Stimulated activated naive CD4-positive, alpha-beta T cell treated with Interleukin-2 at 50 U/mL for 16 hours (primary cell): ENCODE results near the gene CA7.
A peak's percentile ranks its signal among the peaks of the same experiment; 100 is the strongest.
"Not testable (repeated sequence)": the region's sequence is repeated elsewhere in the genome, so short reads cannot be mapped to it uniquely, and the experiment has no call there.

Experiments used
- DNase-seq: peaks from one replicate; lab custom pipeline; 2025; lab: John Stamatoyannopoulos, UW

Gene CA7

DNA sequence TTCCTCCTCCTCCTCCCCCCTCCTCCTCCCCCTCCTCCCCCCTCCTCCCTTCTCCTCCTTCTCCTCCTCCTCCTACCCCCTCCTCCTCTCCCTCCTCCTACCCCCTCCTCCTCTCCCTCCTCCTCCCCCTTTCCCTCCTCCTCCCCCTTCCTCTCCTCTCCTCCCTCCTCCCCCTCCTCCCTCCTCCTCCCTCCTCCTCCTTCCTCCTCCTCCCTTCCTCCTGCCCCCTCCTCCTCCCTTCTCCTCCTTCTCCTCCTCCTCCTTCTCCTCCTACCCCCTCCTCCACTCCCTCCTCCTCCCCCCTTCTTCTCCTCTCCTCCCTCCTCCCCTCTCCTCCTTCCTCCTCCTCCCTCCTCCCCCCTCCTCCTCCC lies 29.5 kb downstream of the CA7 start:
- no peak for DNase-seq

DNA sequence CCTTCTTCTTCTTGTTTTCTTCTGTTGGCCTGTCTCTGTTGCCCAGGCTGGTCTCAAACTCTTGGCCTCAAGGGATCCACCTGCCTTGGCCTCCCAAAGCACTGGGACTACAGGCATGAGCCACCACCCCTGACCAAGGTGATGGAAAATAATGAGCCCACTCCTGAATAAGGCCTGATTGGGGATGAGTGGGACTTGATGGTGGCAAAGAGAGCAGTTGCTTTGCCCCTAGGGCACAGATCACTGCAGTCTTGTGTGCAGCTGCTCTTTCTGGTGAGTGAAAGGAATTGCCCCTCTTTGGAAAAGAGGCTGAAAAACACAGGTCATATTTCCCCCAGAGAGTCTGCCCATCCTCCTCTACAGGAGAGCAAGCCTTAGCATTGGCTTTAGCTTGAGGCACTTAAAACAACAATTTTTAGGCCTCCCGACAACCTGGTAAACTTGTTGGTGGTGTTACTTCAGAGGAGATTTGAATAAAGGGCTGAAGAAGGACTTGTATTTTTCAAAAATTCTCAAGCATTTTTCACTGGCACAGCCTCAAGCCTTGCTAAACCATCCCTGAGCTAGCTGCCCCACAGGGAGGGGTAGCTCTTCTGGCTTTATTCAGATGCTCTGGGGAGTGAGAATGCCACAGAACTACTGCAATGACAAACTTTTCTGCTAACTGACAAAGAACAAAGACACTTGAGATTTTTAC lies 30.0 kb downstream of the CA7 start:
- DNase-seq = peak; percentile 8

DNA sequence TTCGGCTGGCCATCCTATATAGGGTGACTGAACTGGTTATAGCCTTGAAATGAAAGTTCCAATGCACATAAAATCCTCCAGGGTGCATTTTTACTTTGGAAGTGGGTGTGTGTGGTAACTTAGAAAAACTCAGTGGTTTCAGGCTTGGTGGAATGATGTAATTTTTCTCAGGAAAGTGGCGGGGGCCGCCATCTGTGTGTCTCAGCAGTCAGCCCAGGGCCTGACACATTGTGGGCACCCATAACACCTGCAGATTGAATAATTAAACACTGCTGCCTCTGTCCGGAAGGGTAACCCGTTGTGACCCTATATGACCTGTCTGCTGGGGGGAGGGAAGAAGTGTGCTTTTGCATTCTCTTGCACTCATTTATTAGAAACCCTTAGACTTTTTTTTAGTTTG lies 33.9 kb downstream of the CA7 start:
- peak; percentile 76 for DNase-seq

DNA sequence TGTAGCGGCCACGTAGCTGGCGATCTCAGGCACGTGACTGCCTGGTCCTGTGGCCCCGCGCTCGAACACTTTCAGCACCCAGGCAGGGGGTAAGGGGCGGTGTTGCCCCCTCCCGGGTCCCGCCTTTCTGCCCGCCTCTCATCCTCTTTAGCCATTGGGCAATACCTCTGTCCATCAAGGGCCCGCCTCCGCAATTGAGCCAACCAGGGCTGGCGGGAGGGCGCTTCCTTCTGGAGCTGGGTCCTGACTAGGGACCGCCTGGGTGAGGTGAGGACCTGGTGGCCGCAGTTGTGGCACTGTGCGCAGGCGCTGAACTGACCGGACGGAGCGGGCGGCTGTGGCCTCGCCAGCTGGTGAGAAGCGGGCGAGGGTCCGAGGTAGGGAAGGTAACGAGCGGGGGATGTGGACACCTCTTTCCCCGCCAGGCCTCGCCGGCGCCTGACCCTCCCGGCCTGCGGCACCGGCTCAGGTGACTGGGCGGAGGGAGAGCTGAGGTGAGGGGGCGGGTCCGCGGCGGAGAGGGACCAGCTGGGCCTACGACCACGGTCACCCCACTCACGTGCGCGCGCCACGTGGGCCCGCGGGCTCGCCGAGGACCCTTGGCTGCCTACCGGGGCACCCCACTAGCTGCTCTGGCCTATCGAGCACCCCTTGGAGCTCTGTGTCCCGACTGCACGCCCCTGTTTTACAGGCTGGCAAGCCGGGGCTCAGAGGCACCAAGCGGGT lies 36.2 kb downstream of the CA7 start, which contains the start of gene PDP2:
Gene PDP2, plus strand, starts transcription at position 228 of the 726 bp plus-strand sequence. CDS start 3,770 bp downstream, outside the sequence.
- peak; percentile 85 for DNase-seq

DNA sequence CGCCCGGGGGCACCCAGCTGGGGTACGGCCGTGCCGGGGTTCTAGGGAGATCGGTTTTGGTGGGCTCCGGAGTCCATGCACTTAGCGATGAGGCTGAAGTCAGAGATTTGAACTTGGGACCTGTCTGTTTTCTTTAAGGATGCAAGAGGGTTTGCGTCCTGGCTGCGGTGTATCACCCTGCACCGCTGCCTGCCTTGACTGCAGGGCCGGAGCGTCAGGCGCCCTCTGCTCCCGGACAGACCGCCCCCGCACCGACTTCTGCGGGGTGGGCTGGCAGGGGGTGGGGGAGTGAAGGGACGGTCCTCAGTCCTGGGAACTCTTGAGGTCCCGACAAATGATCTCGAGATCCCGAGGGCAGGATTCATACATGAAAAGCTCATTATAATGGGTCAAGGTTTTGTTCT lies 36.8 kb downstream of the CA7 start:
- DNase-seq = no peak

DNA sequence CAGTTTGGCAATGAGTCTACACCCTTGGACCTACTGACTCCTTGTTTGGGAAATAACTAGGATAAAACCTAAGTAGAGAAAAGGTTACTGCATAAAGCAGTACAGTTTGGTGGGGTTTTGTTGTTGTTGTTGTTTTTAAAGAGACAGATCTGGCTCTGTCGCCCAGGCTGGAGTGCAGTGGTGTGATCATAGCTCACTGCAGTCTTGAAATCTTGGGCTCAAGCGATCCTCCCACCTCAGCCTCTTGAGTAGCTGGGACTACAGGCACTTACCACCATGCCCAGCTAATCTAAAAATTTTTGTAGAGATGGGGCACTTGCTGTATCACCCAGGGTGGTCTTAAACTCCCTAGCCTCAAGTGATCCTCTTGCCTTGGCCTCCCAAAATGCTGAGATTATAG lies 37.3 kb downstream of the CA7 start:
- no peak for DNase-seq

DNA sequence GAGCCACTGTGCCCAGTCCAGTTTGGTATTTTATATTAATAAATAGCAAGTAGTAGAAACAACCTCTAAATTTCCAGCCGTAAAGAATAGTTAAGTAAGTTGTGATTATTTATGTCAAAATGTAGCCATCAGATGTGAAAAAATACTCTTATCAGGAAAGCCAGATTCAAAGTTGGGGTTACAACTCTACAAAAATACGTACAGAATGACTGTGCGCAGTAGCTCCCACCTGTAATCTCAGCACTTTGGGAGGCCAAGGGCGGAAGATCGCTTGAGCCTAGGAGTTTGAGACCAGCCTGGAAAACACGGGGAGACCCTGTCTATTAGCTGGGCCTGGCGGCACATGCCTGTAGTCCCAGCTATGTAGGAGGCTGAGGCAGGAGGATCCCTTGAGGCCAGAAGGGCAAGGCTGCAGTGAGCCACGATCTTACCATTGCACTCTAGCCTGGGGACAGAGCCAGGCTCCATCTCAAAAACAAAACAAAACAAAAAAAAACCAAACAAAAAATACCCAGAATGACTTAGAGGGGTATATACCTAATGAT lies 37.8 kb downstream of the CA7 start:
- DNase-seq = no peak

DNA sequence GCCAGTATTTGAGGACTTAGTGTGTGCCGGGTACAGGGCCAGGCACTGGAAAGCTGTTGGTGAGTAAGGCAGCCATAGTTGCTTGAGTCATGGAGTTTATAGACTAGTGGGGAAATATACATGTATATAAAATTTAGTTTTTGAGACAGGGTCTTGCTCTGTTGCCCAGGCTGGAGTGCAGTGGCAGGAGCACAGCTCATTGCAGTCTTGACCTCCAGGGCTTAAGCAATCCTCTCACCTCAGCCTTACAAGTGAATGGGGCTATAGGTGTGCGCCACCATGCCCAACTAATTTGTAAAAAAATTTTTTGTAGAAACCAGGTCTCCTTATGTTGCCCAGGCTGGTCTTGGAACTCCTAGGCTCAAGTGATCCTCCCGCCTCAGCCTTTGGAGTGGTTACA lies 38.5 kb downstream of the CA7 start:
- no peak for DNase-seq

DNA sequence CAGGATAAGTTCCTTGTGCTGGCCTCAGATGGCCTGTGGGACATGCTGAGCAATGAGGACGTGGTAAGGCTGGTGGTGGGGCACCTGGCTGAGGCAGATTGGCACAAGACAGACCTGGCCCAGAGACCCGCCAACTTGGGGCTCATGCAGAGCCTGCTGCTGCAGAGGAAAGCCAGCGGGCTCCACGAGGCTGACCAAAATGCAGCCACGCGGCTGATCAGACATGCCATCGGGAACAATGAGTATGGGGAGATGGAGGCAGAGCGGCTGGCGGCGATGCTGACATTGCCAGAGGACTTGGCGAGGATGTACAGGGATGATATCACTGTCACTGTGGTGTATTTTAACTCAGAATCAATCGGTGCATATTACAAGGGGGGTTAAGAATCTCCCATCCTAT lies 41.3 kb downstream of the CA7 start:
- DNase-seq = no peak

DNA sequence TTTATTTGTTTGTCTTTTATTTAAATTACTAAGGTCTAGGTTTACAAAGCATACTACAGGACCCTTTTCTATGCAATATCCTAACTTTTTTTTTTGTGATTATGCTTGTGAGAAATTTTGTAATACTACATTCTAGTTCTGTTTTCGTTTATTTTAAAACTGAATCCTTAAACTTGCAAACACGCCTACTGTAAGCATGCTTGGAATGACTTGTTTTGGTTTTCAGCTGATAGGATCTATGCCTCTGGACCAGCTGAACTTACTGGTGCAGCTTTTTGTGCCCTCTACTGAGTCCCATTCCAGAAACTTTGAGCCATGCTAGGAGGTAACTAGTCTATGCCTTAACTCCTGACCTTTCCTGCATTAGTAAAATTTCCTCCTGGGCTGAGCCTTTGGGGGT lies 42.1 kb downstream of the CA7 start:
- no peak for DNase-seq

DNA sequence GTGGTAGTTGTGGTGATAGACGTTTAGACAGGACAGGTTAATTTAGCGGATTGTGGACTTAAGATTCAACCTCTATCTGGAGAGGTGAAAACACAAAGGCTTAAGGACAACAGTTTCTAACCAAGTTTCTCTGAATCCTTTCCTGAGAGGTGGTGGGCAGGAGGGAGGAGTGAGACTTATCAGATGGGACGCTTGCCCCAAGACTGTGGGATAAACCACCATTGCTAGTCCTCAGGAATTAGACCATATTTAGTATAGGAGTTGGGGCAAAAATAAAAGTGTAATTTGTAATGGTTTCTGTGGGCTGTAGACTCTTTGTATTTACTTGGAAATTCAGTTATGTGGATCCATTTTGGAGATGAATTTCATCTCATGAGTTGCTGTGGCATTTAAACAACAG lies 42.7 kb downstream of the CA7 start:
- no peak for DNase-seq

DNA sequence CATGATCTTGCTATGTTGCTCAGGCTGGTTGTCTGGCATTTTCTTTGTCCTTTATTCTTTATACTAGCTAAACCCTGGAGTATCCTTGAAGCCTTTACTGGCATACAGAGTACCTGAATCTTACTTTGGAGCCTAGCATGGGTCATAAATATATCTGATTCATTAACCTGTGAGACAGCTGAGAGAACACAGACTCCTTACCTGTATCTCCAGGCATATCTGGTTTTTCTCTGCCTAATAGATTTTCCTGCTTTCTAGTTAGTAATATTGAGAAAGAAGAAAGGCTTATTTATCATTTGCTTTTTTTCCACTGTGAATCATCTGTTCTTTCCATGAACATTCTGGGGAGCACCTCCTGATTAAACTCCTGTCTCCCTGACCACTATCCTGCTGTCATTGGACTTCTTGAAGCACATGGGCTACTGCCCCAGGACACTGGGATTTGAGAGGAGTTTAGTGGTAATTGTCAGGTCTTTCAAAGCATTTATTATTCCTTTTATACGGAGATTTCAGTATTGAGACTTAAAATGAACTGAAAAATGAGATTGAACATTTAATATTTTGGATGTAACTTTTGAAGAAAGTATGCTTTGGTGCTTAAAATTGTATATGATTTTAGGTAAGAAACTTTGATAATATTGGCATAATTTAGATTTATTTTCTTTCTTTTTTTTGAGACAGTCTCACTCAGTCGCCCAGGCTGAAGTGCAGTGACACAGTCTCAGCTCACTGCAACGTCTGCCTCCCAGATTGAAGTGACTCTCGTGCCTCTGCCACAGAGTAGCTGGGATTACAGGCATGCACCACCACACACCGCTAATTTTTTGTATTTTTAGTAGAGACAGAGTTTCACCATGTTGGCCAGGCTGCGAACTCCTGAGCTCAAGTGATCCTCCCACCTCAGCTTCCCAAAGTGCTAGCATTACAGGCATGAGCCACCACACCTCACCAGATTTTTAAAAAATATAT lies 44.7 kb downstream of the CA7 start:
- no peak for DNase-seq

DNA sequence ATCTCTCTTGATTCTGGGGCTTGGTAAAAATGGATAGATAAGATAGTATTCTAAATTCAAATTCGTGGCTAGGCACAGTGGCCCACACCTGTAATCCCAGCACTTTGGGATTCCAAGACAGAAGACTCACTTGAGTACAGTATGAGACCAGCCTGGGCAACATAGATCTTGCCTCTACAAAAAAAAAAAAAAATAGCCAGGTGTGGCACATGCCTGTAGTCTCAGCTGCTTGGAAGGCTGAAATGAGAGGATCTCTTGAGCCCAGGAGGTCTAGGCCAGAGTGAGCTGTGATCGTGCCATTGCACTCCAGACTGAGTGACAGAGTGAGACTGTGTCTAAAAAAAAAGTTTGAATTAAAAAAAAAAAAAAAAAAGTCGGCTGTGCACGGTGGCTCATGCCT lies 45.4 kb downstream of the CA7 start:
- no peak for DNase-seq

DNA sequence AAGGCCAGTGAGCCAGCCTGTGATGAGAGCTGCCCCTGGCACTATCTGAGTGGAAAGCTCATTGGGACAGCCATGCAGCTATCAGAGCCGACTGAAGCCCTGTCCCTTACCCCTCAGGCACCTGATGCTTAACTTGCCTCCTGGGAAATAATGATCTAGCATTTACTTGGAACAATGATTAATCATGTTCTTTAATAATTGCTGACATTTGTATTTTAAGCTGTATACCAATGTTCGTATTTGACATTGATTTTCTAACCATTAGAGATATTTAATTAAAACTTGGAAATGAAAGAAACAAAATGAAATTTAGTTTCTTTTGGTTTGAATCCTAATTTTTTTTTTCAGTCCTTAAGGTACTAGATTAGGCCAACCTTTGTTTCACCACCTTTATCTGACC lies 46.6 kb downstream of the CA7 start:
- no peak for DNase-seq

DNA sequence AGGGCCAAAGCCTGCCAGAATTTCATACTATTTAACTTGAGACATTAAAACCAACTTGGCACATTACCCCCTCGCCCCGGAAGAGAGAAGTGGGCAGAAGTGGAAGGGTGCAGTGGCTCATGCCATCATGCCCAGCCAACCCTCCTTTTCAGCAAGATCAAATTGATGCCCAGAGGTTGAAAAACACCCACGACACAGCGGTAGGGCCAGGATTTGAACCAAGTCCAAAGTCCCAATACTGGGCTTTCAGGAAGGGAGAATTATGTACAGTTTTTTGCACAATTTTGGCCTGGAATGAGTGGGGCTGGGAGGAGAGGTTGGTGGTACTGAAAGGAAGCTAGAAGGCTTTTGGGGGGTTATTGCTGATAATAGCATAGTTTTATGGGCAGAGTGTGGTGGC lies 47.1 kb downstream of the CA7 start:
- DNase-seq = no peak

DNA sequence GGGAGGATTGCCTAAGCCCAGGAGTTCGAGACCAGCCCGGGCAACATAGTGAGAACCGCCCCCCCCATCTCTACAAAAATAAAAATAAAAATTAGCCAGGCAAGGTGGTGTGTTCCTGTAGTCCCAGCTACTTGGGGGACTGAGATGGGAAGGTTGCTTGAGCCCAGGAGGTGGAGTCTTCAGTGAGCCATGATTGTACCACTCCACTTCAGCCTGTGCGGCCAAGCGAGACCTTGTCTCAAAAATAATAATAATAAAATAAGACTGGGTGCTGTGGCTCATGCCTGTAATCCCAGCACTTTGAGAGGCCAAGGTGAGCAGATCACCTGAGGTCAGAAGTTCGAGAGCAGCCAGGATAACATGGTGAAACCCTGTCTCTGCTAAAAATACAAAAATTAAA lies 47.6 kb downstream of the CA7 start:
- DNase-seq = no peak

DNA sequence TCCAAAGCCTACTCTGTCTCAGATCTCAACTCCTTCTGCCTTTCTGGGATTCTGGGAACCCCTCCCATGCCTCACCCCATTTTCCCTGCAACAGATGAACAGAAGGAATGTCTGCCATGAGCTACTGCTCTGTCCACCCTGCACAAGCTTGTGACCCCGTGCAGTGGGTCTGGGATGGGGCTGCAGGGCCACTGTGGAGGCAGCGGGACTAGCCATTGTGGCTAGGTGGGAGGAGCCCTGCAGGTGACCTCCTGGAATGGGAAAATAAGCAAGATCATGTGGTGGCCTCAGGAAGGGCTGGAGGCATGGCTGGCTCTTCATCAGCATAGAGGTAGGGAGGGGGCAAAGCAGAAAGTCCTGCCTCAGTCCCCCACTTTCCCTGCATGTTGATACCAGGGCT lies 49.8 kb downstream of the CA7 start:
- DNase-seq = no peak

DNA sequence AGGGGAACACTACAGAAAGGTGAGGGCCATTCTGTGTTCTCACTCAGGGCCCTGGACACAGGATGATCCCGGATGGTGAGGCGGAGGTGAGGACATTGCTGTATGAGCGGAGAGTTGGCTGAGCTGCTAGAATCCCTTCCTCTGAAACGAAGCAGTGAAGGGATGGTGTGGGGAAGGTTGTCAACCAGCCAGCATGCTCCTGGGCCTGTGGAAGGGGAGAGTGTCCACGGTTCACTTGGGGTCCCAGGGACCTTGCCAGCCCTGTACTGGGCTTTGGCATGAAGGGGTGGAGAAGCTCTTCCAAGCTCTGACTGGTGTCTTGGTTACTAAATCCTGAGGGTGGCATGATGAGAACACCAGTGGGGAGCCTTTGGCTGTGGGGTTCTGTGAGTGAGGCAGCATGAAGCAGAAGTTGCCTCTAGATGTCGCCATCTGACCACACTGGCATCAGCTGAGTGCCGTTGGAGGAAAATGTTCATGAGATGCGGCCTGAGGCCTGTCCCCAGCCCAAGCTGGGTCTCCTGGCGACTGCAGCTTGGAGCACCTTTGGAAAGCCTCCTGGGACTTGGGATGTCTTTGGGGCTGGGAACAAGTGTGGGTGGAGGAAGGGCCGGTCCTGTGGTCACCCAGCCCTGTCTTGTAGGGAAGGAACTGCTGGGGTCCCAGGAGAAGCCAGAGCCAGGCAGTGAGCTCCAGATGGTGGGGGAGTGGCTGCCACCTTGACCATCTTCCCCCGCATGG lies 50.9 kb downstream of the CA7 start:
- DNase-seq = peak; percentile 42

DNA sequence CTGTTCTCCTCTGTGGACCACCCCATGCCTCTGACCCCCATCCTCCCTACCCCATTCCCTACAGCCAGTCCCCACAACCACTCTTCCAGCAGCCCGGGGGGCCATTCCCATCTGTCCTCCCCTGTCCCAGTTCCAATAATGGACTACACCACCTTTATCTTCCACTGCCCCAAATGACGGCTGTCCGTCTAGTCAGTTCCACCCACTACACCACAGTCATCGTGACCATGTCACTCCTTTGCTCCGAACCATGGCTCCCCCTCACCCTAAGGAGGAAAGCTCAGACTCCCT lies 51.4 kb downstream of the CA7 start:
- no peak for DNase-seq

DNA sequence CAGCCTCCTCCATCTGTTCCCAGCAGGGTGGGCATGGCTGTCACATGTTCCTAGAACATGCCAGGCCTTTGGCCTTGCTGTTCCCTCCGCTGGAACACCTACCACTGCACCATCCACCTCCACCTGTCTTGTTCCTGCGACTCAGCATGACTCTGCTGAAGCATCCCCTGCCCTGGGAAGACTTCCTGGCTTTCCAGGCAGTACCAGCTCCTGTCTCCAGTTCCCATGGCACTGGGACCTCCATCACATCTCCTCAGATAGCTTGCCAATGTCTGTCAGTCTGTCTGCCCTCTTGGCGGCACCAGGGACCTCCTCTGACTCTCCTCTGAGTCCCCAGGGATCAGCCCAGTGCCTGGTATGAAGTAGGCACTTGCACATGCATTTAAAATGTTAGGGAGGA lies 51.8 kb downstream of the CA7 start:
- DNase-seq = no peak

DNA sequence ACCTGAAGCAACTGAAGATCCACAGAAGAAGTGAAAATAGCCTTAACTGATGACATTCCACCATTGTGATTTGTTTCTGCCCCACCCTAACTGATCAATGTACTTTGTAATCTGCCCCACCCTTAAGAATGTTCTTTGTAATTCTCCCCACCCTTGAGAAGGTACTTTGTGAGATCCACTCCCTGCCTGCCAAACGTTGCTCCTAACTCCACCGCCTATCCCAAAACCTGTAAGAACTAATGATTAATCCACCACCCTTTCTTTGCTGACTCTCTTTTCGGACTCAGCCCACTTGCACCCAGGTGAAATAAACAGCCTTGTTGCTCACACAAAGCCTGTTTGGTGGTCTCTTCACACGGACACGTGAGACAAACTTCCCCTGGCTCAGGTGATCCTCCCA lies 52.5 kb downstream of the CA7 start:
- not testable (repeated sequence) for DNase-seq

DNA sequence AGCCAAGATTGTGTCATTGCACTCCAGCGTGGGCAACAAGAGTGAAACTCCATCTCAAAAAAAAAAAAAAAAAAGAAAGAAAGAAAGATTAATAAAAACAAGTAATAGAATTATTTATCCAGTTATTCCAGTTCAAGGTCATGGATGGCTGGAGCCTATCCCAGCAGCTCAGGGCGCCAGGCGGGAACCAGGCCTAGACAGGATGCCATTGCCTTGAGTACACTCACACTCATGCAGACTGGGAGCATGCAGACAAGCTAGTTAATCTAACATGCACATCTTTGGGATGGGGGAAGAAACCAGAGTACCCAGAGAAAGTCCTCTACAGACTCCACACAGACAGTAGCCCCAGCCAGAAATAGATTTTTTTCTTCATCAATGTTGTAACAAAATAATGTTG lies 54.0 kb downstream of the CA7 start:
- no peak for DNase-seq
